GM12878 (cell line): ENCODE results near the gene PLA2G10. TPM values are rescaled to one million over a fixed set of nuclear protein-coding genes. Genes with fewer than 3 reads are reported as not detected.

ENCODE experiments used
- ASH2L ChIP-seq: fragments of 300-600, 200-600 bp; sonication (generic); IDR thresholded peaks from 2 replicates; pipeline ENCODE4 v1.6.1; 2017; ENCODE audit warnings: low read depth, mild to moderate bottlenecking, borderline replicate concordance
- ATF3 ChIP-seq: IDR thresholded peaks from 2 replicates; pipeline ENCODE4 v1.6.1; 2011; ENCODE audit warnings: low read depth, mild to moderate bottlenecking, low read length, moderate library complexity, borderline replicate concordance; ENCODE audit errors: extremely low read depth
- ATF7 ChIP-seq: fragments of 450-650 bp; IDR thresholded peaks from 2 replicates; pipeline ENCODE4 v1.6.1; 2016; ENCODE audit warnings: low read depth, mild to moderate bottlenecking
- BCLAF1 ChIP-seq: fragments of 450-650 bp; IDR thresholded peaks from 2 replicates; pipeline ENCODE4 v1.6.1; 2017; ENCODE audit warnings: antibody characterized with exemption, mild to moderate bottlenecking, moderate library complexity
- CBFB ChIP-seq: IDR thresholded peaks from 2 replicates; pipeline ENCODE4 v1.6.1; 2016; ENCODE audit warnings: antibody characterized with exemption, low read depth
- HSF1 ChIP-seq: fragments of 150-350 bp; IDR thresholded peaks from 2 replicates; pipeline ENCODE4 v1.6.1; 2014; ENCODE audit warnings: mild to moderate bottlenecking, low read depth, low read length
- IRF5 ChIP-seq: fragments of 450-650 bp; IDR thresholded peaks from 2 replicates; pipeline ENCODE4 v1.6.1; 2017; ENCODE audit warnings: borderline replicate concordance
- JUND ChIP-seq: IDR thresholded peaks from 2 replicates; pipeline ENCODE4 v1.6.1; 2012; ENCODE audit warnings: low read depth, mild to moderate bottlenecking, low read length, improper control_type of control experiment, moderate library complexity
- LARP7 ChIP-seq: fragments of 450-650 bp; IDR thresholded peaks from 2 replicates; pipeline ENCODE4 v1.6.1; 2017; ENCODE audit warnings: mild to moderate bottlenecking
- MAX ChIP-seq: IDR thresholded peaks from 2 replicates; pipeline ENCODE4 v1.6.1; 2012; ENCODE audit warnings: low read depth, low read length, improper control_type of control experiment
- PKNOX1 ChIP-seq: fragments of 450-650 bp; IDR thresholded peaks from 2 replicates; pipeline ENCODE4 v1.6.1; 2016; ENCODE audit warnings: mild to moderate bottlenecking
- POLR2A ChIP-seq: IDR thresholded peaks from 2 replicates; pipeline ENCODE4 v1.6.1; 2011; ENCODE audit warnings: low read depth, mild to moderate bottlenecking, low read length
- POU2F2 ChIP-seq: IDR thresholded peaks from 3 replicates; pipeline ENCODE4 v1.6.1; 2011; ENCODE audit warnings: low read depth, mild to moderate bottlenecking, low read length, borderline replicate concordance
- RBBP5 ChIP-seq: fragments of 200-600 bp; sonication (generic); conservative IDR thresholded peaks from 2 replicates; pipeline ENCODE4 v1.6.1; 2016
- SMC3 ChIP-seq: IDR thresholded peaks from 2 replicates; pipeline ENCODE4 v1.6.1; 2011; ENCODE audit warnings: low read length, improper control_type of control experiment, borderline replicate concordance
- USF2 ChIP-seq: IDR thresholded peaks from 2 replicates; pipeline ENCODE4 v1.6.1; 2011; ENCODE audit warnings: low read depth, low read length, improper control_type of control experiment, borderline replicate concordance
- ZBTB4 ChIP-seq: fragments of 450-650 bp; formaldehyde crosslinking; IDR thresholded peaks from 2 replicates; pipeline ENCODE4 v1.4.0; 2022; ENCODE audit warnings: mild to moderate bottlenecking, moderate library complexity
- ZNF207 ChIP-seq: fragments of 450-650 bp; IDR thresholded peaks from 2 replicates; pipeline ENCODE4 v1.6.1; 2014; ENCODE audit warnings: antibody characterized with exemption, mild to moderate bottlenecking, borderline replicate concordance
- ZNF217 ChIP-seq: fragments of 450-650 bp; IDR thresholded peaks from 2 replicates; pipeline ENCODE4 v1.6.1; 2017; ENCODE audit warnings: antibody characterized with exemption, mild to moderate bottlenecking
- polyA plus RNA-seq, 11 experiments: library from polyadenylated mRNA; depleted of rRNA in 4 of 11; unstranded in 6 of 11; stranded (reverse) in 5 of 11; fragments of >200 nt; fragmentation: Nextera tagmentation in 4 of 11; fragmentation: Illumina TruSeq in 1 of 11; extraction: Ambion mirVana in 4 of 11; extraction: Trizol in 1 of 11; gene quantifications; 1 replicate in 1 of 11; 2 replicates in 10 of 11; pipeline versions ENCODE4 v1.2.1 to v1.2.3, GENCODE V29; 2011 to 2016; ENCODE audit warnings: inconsistent platforms in 2 of 11, missing spikeins in 2 of 11, low read depth in 1 of 11
- total RNA-seq, 4 experiments: library from RNA; depleted of rRNA in 3 of 4; stranded (reverse); fragments of >200 nt in 3 of 4; fragmentation: Illumina TruSeq in 1 of 4; extraction: Trizol in 1 of 4; gene quantifications; 2 replicates each; pipeline versions ENCODE4 v1.2.1 to v1.2.3, GENCODE V29; 2013 to 2021

The PLA2G10 gene
- total and polyA plus RNA-seq, 10 of the 15 experiments (the other 5 are each of a cell fraction or from before 2014, with no cell fraction given), result not detected

GRCh38 chr16:14672403-14672971, 21.6 kb downstream of the PLA2G10 start (continued):
- TF ChIP-seq ZBTB4 (CRISPR knock-in tag), result no peak
- peak; percentile 90 for TF ChIP-seq PKNOX1
- TF ChIP-seq MAX, result peak; percentile 77
- no peak for TF ChIP-seq SMC3
- TF ChIP-seq ZNF217, result no peak
- TF ChIP-seq POU2F2, result no peak
- no peak for TF ChIP-seq RBBP5
- peak; percentile 97 for TF ChIP-seq ATF7
- no peak for TF ChIP-seq ASH2L
- TF ChIP-seq LARP7, result no peak
- TF ChIP-seq USF2, result peak; percentile 79
- TF ChIP-seq CBFB, result no peak
- TF ChIP-seq IRF5, result no peak
- TF ChIP-seq ZNF207, result peak; percentile 33; the same call in 1 of the 2 replicates
- peak; percentile 49; the same call in 1 of the 2 replicates for TF ChIP-seq ATF3
- no peak for TF ChIP-seq POLR2A
- TF ChIP-seq BCLAF1, result no peak
- TF ChIP-seq HSF1, result no peak
- TF ChIP-seq JUND, result no peak
